GM12872 (cell line): ENCODE measurements around the gene CPNE1.

Experiments
- CTCF ChIP-seq: IDR thresholded peaks from 3 replicates; pipeline ENCODE4 v1.5.1; 2011; ENCODE audit warnings: low read depth, mild to moderate bottlenecking, low read length, moderate library complexity; ENCODE audit not compliant: insufficient read depth

CPNE1 gene

GRCh38 chr20:35582131-35582530, 82.6 kb downstream of the CPNE1 start:
- TF ChIP-seq CTCF = no peak

- TF ChIP-seq CTCF = no peak
Measured at GRCh38 chr20:35579196-35579595, 85.5 kb downstream of the CPNE1 start.

- TF ChIP-seq CTCF = no peak
Measured at GRCh38 chr20:35578469-35578868, 86.2 kb downstream of the CPNE1 start.

GRCh38 chr20:35576816-35577215, 87.9 kb downstream of the CPNE1 start:
- no peak for TF ChIP-seq CTCF
